HG02840 (cell line): Measurements from ENCODE around the gene ISLR.

ENCODE experiments used
- ATAC-seq: cut with Tn5 transposase; IDR thresholded peaks from one replicate; pipeline ENCODE4 v1.9.1; 2021; ENCODE audit warnings: mild to moderate bottlenecking, moderate library complexity, moderate number of reproducible peaks; ENCODE audit not compliant: unreplicated experiment, low FRiP score

ISLR gene

DNA sequence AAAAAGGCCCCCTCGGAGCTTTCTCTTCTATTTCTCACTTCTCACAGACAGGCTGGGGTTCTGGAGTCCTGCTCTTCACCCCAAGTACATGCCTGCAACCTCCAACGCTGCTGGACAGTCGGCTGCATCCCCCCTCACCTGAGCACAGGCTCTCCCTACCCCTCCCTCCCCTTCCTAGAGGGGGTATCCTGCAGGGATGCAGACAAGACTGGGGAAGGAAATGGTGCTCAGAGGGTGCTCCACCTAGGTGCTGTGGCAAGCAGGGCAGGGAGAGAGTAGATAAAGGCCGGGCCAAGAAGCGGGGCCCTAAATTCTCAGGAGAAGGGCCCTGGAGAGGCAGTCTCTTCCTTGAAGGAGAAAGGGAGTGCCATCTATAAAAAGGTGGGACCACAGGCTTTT, 36.0 kb downstream of the ISLR start:
- no peak for ATAC-seq

DNA sequence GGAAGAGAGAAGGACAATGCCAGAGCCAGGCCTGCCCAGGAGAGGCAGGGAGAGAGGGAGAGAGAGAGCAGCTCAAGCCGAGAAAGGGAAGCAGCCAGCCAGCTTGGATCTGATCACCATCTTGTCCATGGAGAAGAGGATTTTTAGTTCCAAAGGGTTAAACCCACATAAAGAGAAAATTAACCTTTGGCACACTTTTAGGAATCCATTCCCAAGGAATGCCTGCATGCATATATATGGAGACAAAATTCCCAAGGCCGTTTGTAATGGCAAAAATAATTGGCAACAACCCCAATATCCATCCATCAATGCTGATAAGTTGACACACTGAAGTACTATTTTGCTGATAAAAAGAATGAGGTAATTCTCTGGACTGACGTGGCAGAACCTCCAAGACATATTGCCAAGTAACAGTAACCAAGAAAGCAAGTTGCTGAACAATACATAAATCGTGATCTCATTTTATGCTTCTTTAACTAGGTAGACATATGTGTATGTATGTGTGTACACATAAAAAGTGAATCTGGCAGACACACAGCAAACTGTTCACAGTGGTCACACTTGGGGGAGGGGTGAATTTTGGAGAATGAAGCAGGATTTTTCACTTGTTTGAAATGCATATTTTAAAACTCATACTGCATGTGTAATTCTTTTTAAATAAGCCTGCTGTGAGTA, 36.6 kb downstream of the ISLR start:
- no peak for ATAC-seq

DNA sequence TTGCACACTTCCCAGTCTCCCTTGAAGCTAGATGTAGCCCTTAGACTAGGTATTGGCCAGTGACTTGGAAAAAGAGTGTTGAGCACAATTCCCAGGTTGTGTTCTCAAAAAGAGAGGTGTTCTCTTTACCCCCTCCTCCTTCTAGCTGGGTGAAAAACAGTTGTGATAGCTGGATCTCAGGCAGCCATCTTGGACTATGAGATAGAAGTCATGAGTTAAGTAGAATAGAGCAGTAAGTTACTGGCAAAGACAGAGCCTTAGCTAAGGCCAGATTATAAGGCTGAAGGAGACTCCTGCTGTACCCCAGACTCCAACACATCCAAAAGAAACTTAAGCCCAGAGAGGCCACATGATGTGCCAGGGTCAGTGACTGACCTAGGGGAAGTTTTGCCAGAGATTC, 37.2 kb downstream of the ISLR start:
- no peak for ATAC-seq

GRCh38 chr15:74211656-74212055, 38.1 kb downstream of the ISLR start:
- ATAC-seq, result no peak

- ATAC-seq, result no peak
These were observed 39.0 kb downstream of the ISLR start for GRCh38 chr15:74212494-74212893.

- no peak for ATAC-seq
These were observed 40.4 kb downstream of the ISLR start for GRCh38 chr15:74213858-74214284.

GRCh38 chr15:74214324-74215021, 41.0 kb downstream of the ISLR start:
- no peak for ATAC-seq

DNA sequence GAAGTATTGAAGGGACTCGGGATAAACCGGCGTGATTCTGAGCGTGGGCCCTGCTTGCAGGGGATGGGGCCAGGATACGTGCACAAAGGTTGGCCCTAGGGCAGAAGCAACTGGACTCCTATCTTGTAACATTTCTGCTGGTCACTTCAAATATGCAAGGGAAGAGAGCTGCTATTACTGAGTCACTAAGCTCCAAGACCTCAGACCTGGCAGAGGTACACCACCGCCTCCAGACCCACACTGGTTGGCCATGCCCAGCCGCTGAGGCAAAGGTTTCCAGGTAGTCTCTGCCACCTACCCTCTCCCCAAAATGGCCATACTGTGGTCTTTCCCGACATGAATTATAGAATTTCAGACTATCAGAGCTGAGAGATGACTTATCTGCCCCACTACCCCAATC, 42.4 kb downstream of the ISLR start:
- no peak for ATAC-seq

GRCh38 chr15:74216949-74217348, 43.4 kb downstream of the ISLR start:
- ATAC-seq, result no peak

DNA sequence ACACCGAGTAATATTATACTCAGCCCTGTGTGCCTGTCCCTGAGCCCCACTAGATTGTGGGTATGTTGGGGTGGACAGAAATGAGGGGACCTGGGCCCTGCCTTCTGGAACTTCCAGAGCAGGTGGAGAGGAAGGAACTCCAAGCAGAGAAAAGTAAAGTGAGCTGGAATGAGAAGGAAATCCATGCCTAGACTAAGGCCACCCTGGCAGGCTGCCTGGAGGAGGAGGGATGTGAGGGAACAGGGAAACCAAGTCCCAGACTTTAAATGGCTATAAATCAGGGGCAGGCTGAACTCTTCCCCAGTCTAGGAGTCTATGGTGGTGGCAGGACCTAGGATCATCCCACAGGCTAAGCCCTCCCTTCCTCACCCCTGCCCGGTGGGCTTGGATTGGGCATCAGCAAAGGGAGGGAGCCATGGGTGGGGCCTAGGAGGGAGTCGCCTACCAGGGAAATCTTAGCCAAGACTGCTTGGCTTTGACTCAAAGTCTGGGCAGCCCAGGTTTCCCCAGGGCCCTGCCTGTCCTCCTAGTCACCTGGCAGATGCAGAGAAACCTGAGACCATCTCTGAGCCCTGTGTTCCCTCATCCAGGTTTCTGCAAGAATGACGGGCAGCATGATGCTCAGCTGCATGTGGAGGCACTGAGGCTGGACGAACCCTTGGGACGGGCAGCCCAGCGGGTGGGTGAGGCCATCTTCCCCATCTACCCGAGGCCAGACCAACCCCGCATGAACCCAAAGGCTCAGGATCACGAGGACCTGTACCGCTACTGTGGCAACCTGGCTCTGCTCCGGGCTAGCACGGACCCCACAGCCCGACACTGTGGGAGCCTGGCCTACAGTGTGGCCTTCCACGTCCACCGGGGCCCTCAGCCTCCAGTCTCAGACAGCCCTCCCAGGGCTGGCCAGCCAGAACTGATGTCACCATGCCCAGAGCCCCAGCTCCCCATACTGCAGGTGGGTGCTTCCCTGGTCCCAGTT, 44.7 kb downstream of the ISLR start:
- ATAC-seq, result no peak

GRCh38 chr15:74220475-74221248, 47.2 kb downstream of the ISLR start:
- ATAC-seq, result no peak

- no peak for ATAC-seq
These were observed 48.1 kb downstream of the ISLR start for GRCh38 chr15:74221399-74222239.

DNA sequence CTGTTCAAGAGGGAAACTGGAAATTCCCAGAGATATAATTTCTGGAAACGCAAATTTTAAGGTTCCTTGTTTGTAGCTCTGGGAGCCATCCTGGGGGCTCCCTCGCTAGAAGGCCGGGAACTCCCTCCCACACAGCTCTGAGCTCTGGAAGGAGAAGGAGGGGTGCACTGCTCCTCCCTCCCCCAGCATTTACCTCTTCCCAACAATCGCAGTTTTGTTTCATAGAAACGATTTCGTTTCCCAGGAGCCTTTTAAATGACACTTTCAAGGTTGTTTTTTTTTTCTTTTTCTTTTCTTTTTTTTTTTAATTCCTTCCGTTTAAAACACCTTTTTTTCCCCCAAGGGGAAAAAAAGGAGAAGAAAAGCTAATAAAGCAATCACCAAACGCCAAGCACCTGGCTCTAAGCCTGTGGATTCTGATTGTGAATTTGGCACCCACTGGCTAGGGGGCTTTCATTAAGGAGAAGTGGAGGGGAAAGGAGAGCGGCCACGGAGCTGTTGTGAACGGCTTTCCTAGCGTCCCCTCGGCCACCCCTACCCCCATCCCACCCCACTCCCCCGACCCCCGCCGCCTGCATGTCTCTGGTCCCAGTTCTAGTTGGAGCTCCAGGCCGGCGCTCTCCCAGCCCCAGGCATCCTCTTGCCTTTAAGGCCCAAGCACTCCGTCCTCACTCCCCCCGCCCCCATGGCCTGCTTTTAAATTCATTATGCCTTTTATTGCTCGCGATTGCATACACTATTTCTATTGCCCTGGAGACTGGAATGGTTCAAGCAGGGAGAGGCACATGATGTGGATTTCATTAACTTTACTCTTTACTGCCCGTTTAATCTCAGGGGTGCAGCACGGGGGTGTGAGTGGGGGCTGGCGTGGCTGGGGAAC, 49.0 kb downstream of the ISLR start:
- no peak for ATAC-seq

GRCh38 chr15:74225928-74226327, 52.4 kb downstream of the ISLR start:
- ATAC-seq, result no peak
